ENCODE results near the gene H6PD.

H6PD gene

GRCh38 chr1:9239622-9240401 is 5.2 kb downstream of the H6PD start:
- no peak for TF ChIP-seq CTCF (IDR thresholded peaks at IDR 0.05; ENCODE audit: low read depth, low read length, missing control alignments)
- no peak for DNase-seq (ENCODE audit: low read depth)
- no peak overlapping the region for H3K4me3 ChIP-seq (ENCODE audit: low read depth, low read length)

GRCh38 chr1:9240914-9241820 is 6.6 kb downstream of the H6PD start:
- no peak for TF ChIP-seq CTCF (IDR thresholded peaks at IDR 0.05; ENCODE audit: low read depth, low read length, missing control alignments)
- H3K4me3 ChIP-seq (ENCODE audit: low read depth, low read length) = no peak overlapping the region
- no peak for DNase-seq (ENCODE audit: low read depth)

GRCh38 chr1:9241891-9242290 is 7.3 kb downstream of the H6PD start:
- TF ChIP-seq CTCF (IDR thresholded peaks at IDR 0.05; ENCODE audit: low read depth, low read length, missing control alignments) = no peak
- H3K4me3 ChIP-seq (ENCODE audit: low read depth, low read length) = no peak overlapping the region

GRCh38 chr1:9242338-9242969 is 7.9 kb downstream of the H6PD start:
- H3K4me3 ChIP-seq (ENCODE audit: low read depth, low read length) = no peak overlapping the region
- no peak for DNase-seq (ENCODE audit: low read depth)
- TF ChIP-seq CTCF (IDR thresholded peaks at IDR 0.05; ENCODE audit: low read depth, low read length, missing control alignments) = no peak

More at GRCh38 chr1:9241891-9242290, 7.3 kb downstream of the H6PD start:
- no peak for DNase-seq (ENCODE audit: low read depth)

- DNase-seq (ENCODE audit: low read depth) = no peak
- TF ChIP-seq CTCF (IDR thresholded peaks at IDR 0.05; ENCODE audit: low read depth, low read length, missing control alignments) = no peak
- H3K4me3 ChIP-seq (ENCODE audit: low read depth, low read length) = no peak overlapping the region
These were observed 8.6 kb downstream of the H6PD start for GRCh38 chr1:9243066-9243739.

GRCh38 chr1:9244501-9245229 is 10.1 kb downstream of the H6PD start:
- no peak for TF ChIP-seq CTCF (IDR thresholded peaks at IDR 0.05; ENCODE audit: low read depth, low read length, missing control alignments)
- DNase-seq (ENCODE audit: low read depth) = no peak
- H3K4me3 ChIP-seq (ENCODE audit: low read depth, low read length) = no peak overlapping the region
